ENCODE data around the gene FRY.

FRY gene

DNA sequence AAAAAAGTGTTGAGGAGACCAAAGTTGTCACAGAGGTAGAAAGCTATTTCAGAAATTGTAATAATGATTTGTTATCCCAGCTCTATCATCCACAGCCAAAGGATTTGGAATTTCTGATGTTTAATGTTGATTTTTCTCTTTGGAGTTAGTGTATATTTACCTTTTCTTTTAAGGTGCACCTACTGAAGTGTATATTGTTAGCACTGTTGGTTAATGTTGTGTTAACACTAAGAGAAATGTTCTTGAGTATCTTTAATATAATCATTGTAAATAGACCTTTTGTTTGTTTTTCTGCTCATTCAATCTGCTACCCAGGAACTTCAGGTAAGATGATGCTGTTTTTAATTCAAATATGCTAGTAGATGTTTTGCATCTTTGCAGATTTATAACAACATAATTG lies 226.1 kb downstream of the FRY start:
- ChIA-PET POLR2A (ENCODE audit: low non-redundant PET) (no interaction called here), CTCF (no interaction called here)
- TF ChIP-seq, protein P1, sequence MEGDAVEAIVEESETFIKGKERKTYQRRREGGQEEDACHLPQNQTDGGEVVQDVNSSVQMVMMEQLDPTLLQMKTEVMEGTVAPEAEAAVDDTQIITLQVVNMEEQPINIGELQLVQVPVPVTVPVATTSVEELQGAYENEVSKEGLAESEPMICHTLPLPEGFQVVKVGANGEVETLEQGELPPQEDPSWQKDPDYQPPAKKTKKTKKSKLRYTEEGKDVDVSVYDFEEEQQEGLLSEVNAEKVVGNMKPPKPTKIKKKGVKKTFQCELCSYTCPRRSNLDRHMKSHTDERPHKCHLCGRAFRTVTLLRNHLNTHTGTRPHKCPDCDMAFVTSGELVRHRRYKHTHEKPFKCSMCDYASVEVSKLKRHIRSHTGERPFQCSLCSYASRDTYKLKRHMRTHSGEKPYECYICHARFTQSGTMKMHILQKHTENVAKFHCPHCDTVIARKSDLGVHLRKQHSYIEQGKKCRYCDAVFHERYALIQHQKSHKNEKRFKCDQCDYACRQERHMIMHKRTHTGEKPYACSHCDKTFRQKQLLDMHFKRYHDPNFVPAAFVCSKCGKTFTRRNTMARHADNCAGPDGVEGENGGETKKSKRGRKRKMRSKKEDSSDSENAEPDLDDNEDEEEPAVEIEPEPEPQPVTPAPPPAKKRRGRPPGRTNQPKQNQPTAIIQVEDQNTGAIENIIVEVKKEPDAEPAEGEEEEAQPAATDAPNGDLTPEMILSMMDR (conservative IDR thresholded peaks at IDR 0.05; ENCODE audit: low read depth): no peak
- no peak for DNase-seq (ENCODE audit: low spot score)
- H3K27ac ChIP-seq: no peak overlapping the region

DNA sequence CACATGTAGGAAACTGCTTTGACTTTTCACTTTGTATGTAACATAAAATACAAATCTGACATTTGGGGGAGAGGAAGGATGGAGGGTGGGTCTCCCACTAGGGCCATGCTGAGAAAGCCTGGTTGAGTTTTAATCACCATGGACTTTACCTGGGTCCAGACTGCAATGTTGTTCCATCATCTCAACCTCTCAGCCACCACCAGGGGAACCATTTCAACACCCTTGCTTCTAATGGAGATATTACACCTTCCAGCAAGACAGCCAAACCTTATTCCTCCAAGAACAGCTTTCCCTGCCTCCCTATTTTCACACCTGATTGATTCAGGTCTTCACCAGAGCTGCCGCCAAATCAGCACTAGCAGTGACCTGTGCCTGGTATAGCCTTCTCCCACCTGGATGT lies 227.5 kb downstream of the FRY start:
- DNase-seq (ENCODE audit: low spot score): no peak
- POLR2A ChIA-PET (ENCODE audit: low non-redundant PET): no interaction called here
- TF ChIP-seq, protein P1 (conservative IDR thresholded peaks at IDR 0.05; ENCODE audit: low read depth): no peak
- H3K27ac ChIP-seq: no peak overlapping the region
- CTCF ChIA-PET: no interaction called here

GRCh38 chr13:32261567-32261966 lies 230.0 kb downstream of the FRY start:
- peak; percentile 13 for DNase-seq (ENCODE audit: low spot score)
- CTCF ChIA-PET: no interaction called here
- POLR2A ChIA-PET (ENCODE audit: low non-redundant PET): no interaction called here
- TF ChIP-seq, protein P1 (conservative IDR thresholded peaks at IDR 0.05; ENCODE audit: low read depth): no peak
- no peak overlapping the region for H3K27ac ChIP-seq

DNA sequence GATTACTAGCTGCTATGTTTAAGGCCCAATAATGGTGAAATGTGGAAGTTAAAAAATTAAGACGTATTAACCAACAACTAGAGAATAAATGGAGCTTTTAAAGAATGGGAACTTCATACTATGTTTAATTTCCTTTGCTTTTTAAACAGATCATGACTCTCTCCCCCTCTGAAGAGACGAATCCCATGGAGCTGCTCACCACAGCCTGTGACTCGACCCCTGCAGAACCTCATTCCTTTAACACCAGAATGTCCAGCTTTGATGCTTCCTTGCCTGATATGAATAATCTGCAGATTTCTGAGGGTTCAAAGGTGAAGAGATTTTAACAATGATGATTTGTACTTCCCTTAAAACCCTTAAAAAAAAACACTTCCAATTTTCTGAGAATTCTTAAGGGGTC lies 230.6 kb downstream of the FRY start:
- ChIA-PET POLR2A (ENCODE audit: low non-redundant PET) (no interaction called here), CTCF (no interaction called here)
- H3K27ac ChIP-seq: no peak overlapping the region
- no peak for DNase-seq (ENCODE audit: low spot score)
- TF ChIP-seq, protein P1 (conservative IDR thresholded peaks at IDR 0.05; ENCODE audit: low read depth): no peak

GRCh38 chr13:32262619-32263018 lies 231.0 kb downstream of the FRY start:
- H3K27ac ChIP-seq: no peak overlapping the region
- no peak for DNase-seq (ENCODE audit: low spot score)
- TF ChIP-seq, protein P1 (conservative IDR thresholded peaks at IDR 0.05; ENCODE audit: low read depth): no peak
- ChIA-PET POLR2A (ENCODE audit: low non-redundant PET) (no interaction called here), CTCF (no interaction called here)

- ChIA-PET CTCF (interaction anchor here (1.0 kb wide), 1 partner anchor 19 kb away, joined by 3 read pairs; no protein-coding TSS in a partner anchor), POLR2A (ENCODE audit: low non-redundant PET) (no interaction called here)
- TF ChIP-seq, protein P1 (conservative IDR thresholded peaks at IDR 0.05; ENCODE audit: low read depth): no peak
- DNase-seq (ENCODE audit: low spot score): no peak
- H3K27ac ChIP-seq: no peak overlapping the region
Measured at GRCh38 chr13:32264407-32264806, 232.8 kb downstream of the FRY start.

DNA sequence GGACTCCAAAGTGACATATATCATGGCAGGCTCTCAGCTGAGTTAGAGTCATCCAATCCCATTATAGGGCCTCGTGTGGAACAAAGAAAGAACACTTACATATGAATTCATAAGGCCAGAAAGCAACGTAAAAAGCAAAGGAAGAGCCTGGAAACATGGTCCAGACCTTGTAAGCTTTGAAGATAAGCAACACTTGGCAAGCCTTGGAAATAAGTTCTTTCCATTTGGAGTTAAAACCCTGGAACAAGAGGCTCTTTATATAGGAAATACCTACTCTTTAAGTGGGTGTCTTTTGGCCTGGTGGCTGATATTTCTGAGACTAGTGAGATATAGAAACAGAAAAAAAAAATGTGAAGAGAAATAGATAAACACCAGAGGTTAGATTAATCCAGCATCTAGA lies 234.2 kb downstream of the FRY start:
- ChIA-PET POLR2A (ENCODE audit: low non-redundant PET) (no interaction called here), CTCF (no interaction called here)
- TF ChIP-seq, protein P1 (conservative IDR thresholded peaks at IDR 0.05; ENCODE audit: low read depth): no peak
- DNase-seq (ENCODE audit: low spot score): no peak
- no peak overlapping the region for H3K27ac ChIP-seq

Data from RWPE1 (cell line).